HG03280 (cell line): ENCODE data around the gene EHHADH.

ENCODE experiments used
- ATAC-seq: cut with Tn5 transposase; IDR thresholded peaks from one replicate; pipeline ENCODE4 v1.9.1; 2021; ENCODE audit warnings: mild to moderate bottlenecking, moderate library complexity; ENCODE audit not compliant: unreplicated experiment

The EHHADH gene

DNA sequence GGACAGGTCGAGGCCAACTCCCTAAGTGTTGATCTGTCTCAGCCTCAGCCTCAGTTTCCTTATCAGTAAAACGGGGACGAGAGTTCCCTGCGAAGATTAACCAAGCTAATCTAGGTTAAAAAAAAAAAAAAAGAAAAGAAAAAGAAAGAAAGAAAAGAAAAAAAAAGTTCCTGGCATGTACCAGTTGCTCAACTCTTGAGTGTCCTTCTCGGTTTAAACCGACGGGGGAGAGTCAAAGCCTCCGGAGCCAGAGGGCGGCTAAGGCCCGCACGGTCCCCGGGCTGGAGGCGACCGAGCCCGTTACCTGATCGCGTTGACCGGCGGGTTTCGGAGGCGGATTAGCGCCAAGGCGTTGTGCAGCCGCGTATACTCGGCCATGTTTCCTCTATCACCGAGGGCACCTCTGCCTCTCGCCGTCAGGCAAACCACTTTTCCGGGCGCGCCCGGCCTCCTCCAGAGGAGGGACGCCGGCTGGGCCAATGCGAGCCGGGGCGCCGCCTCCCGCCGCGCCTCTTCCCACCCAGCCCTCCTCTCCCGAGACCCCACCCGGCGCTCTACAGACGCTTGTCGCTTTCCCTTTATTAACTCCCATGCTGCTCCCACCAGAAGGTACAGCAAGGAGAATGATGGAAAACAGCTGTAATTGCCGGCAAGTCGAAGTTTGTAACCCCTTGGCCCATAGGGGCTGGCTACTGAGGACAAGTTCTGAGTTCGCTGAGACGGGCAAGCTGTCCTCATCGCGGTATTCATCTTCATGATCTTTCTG, at the start of gene EHHADH:
TSS of gene EHHADH (minus strand) at position 405 of the 766 bp plus-strand sequence. CDS start at position 378, 27 bp downstream.
- peak; percentile 77 for ATAC-seq

DNA sequence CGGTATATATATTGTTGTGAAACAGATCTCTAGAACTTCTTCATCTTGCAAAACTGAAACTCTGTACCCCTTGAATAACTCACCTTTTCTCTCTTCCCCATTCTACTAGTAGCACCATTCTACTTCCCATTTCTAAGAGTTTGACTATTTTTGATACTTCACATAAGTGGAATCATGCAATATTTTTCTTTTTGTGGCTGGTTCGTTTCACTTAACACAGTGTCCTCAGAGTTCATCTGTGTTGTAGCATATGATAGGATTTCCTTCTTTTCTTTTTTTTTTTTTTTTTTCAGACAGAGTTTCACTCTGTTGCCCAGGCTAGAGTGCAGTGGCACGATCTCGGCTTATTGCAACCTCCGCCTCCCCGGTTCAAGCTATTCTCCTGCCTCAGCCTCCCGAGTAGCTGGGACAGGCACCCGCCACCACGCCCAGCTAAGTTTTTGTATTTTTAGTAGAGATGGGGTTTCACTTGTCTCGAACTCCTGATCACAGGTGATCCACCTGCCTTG, 46.1 kb upstream of the EHHADH start:
- ATAC-seq = peak; percentile 85

DNA sequence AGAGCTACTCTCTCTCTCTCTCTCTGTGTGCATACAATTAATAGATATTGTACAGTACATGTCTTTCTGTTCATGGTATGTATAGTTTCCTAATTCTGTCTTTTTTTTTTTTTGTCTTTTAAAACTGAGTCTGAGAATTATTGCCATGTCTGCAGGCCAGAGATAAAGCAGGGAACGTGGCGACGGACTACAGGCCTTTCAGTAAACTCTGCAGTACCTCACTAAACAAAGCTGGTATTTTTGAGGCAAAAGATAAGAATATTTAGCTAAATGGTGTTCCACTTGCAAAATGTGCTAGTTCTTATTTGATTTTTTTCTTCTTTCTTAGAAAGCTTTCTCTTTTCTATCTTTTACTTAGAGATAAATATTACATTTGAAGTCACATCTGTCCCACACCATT, 44.0 kb upstream of the EHHADH start:
- ATAC-seq = no peak

DNA sequence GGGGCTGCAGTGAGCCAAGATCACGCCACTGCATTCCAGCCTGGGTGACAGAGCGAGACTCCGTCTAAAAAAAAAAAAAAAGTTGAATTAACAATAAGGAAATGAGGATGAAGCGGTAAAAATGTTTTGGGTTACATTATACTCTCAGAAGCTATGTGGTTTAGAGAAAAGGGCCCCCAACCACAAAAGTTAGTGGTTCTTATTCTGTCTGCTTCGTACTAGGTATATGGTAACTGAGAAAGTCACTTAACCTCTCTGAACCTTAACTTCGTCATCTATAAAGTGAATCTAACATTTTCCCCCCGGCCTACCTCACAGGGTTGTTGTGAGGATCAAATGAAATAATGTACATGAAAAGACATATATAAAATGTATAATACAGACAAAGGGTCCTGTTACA, 38.4 kb upstream of the EHHADH start:
- no peak for ATAC-seq

DNA sequence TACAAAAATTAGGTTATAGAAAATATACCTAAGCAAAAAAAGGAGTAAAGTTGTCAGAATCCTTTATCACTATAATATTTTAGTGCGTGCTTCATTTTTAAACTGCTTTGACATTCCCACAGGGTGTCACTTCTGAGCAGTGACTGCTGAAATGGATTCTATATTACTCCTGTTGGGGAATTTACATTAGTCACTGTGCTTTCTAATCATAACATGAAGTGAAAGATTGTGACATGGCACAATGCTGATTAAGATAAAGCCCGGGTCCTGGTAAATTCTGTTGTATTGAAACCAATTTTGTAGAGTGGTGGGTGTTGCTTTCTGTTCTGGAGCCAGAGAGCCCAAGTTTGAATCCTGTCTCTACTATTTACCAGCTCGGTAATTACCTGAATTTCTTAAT, 36.4 kb upstream of the EHHADH start:
- no peak for ATAC-seq

DNA sequence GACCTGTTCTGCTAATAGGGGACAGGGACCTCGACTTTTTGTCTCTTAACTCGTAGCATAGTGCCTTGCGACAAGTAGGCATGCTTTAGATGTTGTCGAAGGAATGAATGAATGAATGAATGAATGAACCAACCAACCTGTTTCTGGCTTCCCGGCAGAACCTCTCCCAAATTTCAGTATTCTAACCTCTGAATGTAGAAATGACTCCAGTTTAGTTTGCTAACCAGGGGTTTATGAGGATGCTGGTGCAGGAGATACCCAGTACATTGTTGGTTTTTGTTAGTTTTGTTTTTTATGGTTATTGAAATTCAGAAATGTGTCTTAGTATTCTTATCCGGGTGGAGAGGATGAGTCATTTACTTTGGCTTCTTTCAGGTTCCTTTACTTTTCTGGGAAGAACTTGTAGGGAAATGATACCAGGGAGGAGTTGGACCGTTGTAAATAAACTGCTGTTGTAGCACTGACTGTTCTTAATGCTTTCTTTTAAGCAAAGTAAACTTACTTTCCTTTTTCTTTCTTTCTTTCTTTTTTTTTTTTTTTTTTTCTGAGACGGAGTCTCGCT, 29.6 kb upstream of the EHHADH start:
- no peak for ATAC-seq

DNA sequence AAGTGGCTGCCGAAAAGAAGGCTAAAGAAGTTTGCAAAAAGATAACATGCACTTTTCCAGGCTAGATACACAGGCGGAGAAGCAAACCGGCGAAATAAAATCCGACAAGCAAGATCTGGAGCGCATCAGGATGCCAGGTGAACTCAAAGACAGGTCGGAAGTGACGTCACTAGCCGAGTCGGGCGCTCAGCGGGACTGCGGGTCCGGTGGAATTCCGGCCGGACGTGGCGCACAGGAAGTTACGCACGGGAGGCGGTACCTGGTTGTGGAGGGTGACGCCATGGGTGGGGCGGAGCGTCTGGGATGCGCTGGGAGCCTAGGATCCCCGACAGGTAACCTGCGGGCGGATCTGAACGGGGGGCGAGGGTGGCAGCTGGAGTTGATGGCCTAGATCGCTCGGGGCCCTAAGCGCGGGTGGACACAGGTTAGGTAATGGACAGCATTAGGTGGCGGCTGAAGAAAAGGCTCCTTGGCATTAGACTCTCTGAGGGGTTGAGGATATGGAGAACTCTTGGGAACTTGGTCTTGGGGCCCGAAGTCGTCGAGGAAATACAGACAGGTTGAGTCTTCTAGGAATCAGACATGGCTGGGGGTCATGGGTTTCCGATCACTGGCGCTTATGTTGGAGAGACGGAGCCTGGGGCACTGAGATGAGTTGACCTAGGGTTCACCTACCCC, 29.0 kb upstream of the EHHADH start:
- peak; percentile 99 for ATAC-seq

DNA sequence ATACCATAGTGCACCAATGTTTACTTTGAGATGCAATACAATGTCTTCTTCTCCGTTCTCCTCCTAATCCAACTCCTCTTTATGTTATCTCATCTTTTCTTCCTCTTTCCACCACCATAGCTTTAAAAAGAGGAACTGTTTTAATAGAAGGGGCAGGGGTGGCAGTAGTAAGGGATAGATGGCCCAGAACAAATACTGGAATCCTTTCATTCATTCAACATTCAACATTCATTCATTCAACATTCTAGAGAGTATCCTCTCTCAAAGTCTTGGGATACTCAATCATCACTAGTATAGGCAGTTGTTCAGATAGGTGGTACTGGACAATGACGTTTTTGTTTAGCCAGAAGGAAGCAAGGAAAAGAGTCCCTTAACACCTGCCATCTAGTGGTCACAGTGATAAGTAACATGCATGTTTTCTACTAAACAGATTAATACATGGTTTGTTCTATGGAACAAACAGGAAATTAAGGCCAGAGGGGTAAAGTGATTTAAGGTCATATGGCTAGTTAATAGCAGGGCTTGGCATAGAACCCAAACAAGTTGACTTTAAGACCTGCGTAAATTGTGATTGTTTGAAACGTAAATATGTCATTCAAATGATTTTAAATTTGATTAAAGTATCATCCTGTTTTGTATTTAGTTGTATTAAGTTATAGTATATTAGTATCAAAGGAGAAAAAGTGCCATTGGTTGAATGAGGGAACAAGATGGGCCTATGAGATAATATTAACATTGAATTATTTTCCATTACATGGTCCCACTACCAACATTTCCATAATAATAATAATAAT, 26.9 kb upstream of the EHHADH start:
- no peak for ATAC-seq

DNA sequence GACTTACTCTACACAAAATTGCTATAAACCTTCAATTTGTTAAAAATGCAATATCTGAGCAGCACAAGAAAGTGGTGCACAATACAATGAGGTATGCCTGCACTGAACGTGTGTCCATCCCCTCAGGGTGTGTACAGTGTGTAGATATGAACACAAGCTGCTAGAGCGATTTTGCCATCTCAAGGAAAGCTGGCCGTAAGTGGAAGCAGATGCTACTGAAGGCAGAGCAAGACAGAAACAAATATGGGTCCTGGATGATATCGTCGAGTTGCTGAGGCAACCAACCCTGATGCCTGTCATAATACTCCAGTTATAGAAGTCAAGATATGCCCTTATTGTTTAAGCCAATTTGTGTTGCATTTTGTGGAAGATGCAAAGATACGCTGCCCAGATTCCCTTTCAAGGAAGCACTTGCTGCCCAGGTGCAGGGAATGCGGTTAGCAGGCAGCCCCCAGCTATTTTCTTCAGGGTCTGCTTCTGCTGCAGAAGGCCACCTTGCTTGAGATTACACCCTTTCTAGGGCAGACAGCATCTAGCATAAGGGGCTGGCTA, 25.8 kb upstream of the EHHADH start:
- no peak for ATAC-seq

DNA sequence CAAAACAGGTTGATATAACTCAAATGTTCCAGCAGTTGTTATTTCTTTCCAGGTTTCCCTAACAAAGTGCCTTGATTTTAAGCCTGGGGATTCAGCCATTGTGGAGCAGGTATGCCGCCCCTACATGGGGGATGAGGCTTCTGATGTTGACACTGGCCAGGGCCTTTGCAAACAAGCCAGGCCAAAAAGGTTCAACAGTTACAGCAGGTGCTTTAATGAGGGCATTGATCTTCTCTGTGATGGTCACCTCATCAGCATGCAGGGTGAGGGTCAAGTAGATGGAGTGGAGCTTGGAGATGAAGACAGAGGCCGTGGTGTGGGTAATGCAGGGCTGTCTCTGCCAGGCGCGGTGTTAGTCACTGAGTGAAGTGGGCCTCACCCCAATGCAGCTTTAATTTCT, 22.6 kb upstream of the EHHADH start:
- ATAC-seq = no peak

DNA sequence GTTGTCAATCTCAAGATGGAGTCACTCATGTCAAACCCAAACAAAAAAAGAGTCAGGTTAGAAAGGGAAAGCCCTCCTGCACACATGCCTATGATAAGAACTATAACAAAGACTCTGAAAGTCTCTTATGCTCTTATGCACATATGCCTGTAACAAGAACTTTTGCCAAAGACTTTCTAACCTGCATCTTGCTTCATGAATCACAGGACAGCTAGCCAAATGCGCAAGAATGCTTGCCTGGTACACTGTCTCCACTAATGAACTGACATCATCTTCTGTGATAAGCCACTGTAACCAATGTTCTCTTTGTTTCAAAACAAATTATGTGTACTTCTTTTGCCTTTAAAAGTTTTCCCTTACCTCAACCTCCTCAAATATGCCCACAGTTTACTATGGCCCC, 18.2 kb upstream of the EHHADH start:
- no peak for ATAC-seq

DNA sequence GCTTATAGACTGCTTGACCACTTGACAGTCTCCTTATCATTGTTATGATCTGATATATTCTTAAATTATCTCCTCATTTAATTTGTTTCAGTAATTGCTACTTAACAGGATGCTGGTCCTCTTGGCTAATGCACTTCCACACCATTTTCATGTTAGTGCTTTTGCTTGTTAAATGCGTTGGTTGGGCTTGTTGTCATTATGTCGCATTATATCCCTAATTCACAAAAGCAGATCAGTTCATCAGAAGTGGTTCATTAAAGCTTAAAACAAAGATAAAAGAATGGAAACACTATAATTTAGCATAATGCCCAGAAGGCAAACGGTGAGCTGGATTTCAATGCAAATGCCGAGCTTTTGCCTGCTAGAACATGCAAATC, 17.1 kb upstream of the EHHADH start:
- no peak for ATAC-seq

DNA sequence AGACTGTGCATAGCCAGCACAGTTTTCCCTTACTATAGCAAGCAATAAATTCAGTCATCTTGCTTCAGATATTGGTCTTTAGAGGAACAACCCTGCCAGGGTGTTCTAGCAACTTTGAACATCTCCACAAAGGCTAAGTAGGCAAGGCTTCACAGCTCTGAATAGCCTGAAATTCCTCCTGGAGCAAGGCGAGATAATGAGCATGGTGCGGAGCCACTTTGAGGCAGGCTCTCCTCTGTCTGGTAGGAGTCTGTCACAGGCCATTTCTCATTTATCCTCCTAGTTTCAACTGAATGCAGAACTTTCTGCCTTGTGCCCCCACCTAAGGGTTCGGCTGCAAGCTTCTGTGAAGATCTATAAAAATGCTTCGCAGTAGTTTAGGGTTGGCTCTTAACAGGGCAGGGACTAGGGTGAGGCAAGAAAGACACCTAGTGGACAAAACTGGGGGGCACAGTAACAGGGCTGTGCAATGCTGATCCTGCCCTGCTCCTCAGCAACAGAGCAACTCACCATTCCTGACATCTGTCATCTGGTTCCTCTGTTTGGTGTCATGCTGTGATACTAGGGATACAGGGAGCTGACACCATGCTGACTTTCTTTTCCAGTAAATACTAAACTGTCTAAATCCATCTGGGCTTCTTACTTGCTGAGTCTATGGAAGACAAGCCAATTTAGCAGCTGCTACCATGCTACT, 16.6 kb upstream of the EHHADH start:
- ATAC-seq = no peak

DNA sequence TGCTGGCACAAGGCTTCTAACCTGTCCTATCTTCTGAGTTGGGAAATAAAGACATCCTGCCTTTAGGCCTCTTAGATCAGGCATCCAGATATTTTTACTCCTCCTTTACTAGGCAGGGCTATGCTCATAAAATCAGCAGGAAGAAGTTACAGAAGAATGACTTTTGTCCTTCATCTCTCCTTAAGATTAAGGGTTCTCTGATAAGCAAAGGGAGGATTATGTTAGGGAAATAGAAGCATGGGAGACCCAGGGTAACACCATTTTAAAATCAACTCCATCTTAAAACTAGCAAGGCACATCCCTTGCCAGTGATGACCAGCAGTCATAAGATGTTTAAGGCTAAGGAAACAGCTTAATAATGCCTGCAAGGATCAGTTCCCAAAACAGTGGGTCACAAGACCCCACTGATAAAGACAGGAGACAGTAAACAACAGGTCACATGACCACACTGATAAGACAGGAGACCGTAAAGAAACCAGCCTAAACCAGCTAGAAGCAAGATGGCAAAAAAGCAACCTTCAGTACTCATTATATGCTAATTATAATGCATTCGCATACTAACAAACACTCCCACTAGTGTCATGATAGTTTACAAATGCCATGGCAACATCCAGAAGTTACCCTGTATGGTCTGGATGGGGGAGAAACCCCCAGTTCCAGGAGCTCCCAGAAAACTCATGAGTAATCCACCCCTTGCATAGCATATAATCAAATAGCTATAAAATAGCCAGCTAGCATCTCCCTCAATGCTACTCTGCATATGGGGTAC, 14.5 kb upstream of the EHHADH start:
- no peak for ATAC-seq

DNA sequence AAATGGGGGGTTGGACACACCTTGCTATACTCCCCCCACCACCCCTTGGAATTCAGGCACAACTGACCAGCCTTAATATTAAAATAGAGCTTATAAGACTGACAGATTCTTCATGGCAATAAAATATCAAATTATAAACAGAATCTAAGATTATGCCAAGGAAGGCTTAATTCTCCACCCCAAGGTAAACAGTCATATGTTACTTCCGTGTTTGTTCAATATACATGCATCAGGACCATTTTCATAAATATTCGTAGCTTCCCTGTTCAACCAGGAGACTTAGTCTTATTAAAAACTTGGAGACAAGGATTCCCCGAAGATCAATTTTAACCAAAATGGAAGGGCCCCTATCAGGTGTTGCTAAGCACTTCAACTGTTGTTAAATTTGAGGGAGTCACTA, 13.3 kb upstream of the EHHADH start:
- no peak for ATAC-seq

DNA sequence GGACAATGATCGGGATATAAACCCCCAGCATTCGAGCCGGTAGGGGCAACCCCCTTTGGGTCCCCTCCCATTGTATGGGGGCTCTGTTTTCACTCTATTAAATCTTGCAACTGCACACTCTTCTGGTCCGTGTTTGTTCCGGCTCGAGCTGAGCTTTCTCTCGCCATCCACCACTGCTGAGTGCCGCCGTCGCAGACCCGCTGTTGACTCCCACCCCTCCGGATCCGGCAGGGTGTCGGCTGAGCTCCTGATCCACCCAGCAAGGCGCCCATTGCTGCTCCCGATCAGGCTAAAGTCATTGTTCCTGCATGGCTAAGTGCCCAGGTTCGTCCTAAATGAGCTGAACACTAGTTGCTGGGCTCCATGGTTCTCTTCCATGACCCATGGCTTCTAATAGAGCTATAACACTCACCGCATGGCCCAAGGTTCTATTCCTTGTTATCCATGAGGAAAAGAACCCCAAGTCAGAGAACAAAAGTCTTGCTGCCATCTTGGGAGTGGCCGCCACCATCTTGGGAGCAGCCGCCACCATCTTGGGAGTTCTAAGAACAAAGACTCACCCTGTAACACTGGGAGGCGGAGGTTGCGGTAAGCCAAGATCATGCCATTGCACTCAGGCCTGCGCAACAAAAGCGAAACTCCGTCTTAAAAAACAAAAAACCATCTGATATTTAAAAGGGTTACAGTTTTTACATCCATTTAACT, 11.2 kb upstream of the EHHADH start:
- ATAC-seq = no peak

DNA sequence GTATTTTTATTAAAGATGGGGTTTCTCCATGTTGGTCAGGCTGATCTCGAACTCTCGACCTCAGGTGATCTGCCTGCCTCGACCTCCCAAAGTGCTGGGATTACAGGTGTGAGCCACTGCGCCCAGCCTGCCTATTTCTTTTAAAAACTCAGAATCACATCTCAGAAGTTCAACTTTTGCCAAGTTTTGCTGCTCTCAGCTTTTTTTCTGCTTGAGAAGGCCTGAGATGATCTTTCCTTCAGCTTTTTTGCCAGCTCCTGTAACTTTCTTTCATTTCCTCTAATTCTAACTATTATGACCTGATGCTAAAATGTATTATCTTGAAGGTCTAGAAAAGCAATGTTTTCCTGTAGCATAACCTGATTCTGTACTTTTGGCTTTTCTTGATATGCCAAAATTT, 9.6 kb upstream of the EHHADH start:
- ATAC-seq = no peak

DNA sequence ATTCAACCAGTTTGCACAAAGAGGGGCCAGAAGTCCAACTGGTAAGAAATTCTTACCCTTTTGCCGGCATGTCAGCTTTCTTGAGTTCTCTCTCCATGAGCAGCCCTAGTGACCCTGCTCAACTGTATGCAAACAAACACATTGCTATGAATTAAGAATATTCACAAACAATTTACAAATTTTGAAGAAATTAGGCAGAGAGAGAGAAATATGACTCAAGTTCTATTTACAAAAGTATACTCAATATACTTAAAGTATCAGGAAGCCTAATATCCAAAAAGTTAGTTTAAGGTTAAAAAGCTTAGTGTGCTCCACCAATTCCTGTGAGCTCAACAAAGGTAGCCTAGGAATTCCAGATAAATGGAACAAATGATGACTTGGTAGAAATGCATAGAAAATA, 3.5 kb upstream of the EHHADH start:
- ATAC-seq = no peak

DNA sequence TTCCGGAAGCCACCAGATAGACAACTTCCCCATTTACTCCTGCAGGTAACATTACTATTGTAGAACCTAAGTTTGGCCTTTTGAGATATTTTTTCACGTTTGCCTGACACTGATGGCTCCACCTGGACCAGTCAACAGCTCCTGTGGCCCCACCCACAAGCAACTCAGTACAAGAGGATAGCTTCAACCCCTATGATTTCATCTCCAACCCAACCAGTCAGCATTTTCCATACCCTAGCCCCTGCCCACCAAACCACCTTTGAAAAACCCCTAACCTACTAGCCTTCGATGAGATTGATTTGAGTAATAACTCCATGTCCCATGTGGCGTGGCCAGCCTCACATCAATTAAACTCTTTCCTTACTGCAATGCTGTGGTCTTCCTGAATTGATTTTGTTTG, 950 bp upstream of the EHHADH start:
- ATAC-seq = no peak
